ENCODE results near the gene TUBGCP3. TPM values are rescaled to one million over a fixed set of nuclear protein-coding genes. Genes with fewer than 3 reads are reported as not detected.

TUBGCP3 gene
- total RNA-seq, 1 experiment from 2014 or later: 49.9 TPM

DNA sequence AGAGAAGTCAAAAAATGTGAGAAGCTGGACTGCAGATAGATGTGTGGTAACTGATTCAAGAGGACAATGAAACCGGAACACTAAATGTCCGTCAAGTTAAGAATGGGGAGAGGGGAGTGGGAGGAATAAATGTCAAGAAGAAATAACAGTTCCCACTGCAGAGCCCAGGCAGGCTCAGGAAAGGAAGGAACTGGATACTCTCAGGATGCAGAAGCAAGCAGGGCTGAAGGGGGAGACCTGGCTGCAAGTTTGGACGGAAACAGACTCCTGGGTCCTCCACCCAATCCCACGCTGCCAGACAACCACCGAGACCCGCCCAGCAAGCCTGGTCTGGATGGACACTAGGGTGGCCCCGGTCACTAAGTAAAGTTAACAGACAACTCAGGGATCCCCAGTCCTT lies 18.1 kb downstream of the TUBGCP3 start:
- Histone ChIP-seq H3K4me1 (ENCODE audit: low read length) (peaks cover 40% of the 10 kb centered on the region), H3K27me3 (ENCODE audit: low read length) (no peaks in the 10 kb centered on the region), H3K4me2 (ENCODE audit: low read depth, low read length, poor library complexity, severe bottlenecking) (no peak overlapping the region), H3K36me3 (ENCODE audit: insufficient read depth, low read length) (peaks cover 36% of the 10 kb centered on the region), H3K79me2 (ENCODE audit: low read length) (peaks cover 100% of the 10 kb centered on the region), H3K9me2 (replicated peaks; ENCODE audit: insufficient read depth, low read length) (no peaks in the 10 kb centered on the region), H3K9me3 (ENCODE audit: low read length) (no peaks in the 10 kb centered on the region), H2AFZ (ENCODE audit: low read length) (no peak overlapping the region), H4K20me1 (ENCODE audit: insufficient read depth, low read depth, low read length) (peaks cover 4% of the 10 kb centered on the region; the same call in 1 of the 2 replicates), H3K4me3 (ENCODE audit: low read length) (no peak overlapping the region), H3K27ac (ENCODE audit: low read length) (no peak overlapping the region), H3K9ac (ENCODE audit: low read length) (no peak overlapping the region)
- DNase-seq: no peak

DNA sequence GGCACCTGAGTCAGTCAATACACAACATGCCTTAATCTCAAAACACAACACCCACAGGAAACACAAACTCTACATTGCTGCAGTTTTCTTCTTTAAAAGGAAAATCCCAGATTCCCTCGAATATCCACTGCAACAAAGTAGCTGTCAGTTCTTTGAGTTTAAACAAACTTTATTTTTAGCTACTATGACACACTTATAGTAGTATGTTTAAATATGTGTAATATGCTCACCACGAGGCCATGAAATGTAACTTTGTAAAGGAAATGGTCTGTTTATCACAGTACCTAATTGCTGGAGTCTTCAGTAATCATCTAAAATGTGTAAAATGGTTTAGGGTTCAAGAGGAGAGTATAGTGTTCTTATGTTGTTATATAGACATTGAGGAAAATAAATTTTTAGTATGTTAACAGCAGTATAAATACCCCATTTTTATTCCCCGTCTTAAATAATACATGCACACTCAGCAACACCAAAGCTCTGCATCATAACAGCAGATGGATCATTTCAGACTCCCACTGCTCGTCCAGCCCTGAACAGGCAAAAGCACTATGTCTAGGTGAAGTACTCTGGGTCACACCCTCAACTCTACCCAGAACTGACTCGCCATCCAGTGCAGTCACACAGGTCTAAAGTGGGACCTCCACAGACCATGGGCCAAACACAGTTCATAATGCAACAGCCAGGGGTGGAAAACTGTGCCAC lies 20.6 kb downstream of the TUBGCP3 start:
- Histone ChIP-seq H3K4me1 (ENCODE audit: low read length) (peaks cover 52% of the 10 kb centered on the region), H3K79me2 (ENCODE audit: low read length) (peaks cover 98% of the 10 kb centered on the region), H3K9me2 (replicated peaks; ENCODE audit: insufficient read depth, low read length) (no peaks in the 10 kb centered on the region), H3K27ac (ENCODE audit: low read length) (no peak overlapping the region), H4K20me1 (ENCODE audit: insufficient read depth, low read depth, low read length) (no peaks in the 10 kb centered on the region), H2AFZ (ENCODE audit: low read length) (no peak overlapping the region), H3K4me2 (ENCODE audit: low read depth, low read length, poor library complexity, severe bottlenecking) (no peak overlapping the region), H3K4me3 (ENCODE audit: low read length) (no peak overlapping the region), H3K9ac (ENCODE audit: low read length) (no peak overlapping the region), H3K9me3 (ENCODE audit: low read length) (no peaks in the 10 kb centered on the region), H3K36me3 (ENCODE audit: insufficient read depth, low read length) (peaks cover 39% of the 10 kb centered on the region), H3K27me3 (ENCODE audit: low read length) (no peaks in the 10 kb centered on the region)
- DNase-seq: no peak

DNA sequence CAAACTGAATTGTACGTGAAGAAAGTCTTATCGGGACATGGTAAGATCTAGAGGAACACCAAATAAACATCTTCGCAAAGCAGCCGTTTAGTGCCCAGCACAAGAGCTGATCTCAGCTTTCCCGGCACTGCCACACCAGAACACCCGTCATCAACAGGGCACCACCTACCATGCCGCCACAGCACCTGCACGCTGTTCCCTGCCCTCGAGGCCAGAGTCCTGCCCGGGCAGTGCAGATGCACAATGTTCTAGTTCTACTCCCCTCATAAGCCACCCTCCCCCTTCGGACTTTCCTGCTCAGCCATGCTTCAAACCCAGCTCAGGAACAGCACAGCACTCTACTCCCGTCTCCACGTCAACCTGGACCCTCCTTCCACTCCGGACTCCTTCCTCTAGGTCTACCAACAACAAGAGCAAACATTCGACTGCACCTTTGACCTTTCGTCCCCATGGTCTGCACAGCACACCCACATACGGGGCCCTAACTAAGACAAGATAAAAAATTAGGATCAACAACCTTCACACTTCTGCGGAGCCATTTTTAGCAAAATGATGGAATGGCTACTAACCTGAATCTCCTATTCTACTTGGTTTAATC lies 25.1 kb downstream of the TUBGCP3 start:
- H3K79me2 ChIP-seq (ENCODE audit: low read length): peaks cover 92% of the 10 kb centered on the region
- no peak overlapping the region for H2AFZ ChIP-seq (ENCODE audit: low read length)
- H4K20me1 ChIP-seq (ENCODE audit: insufficient read depth, low read depth, low read length): no peaks in the 10 kb centered on the region
- H3K4me2 ChIP-seq (ENCODE audit: low read depth, low read length, poor library complexity, severe bottlenecking): peak overlapping the region; percentile 60
- H3K4me1 ChIP-seq (ENCODE audit: low read length): peaks cover 50% of the 10 kb centered on the region
- no peak overlapping the region for H3K27ac ChIP-seq (ENCODE audit: low read length)
- H3K9me3 ChIP-seq (ENCODE audit: low read length): no peaks in the 10 kb centered on the region
- peaks cover 41% of the 10 kb centered on the region for H3K36me3 ChIP-seq (ENCODE audit: insufficient read depth, low read length)
- no peaks in the 10 kb centered on the region for H3K9me2 ChIP-seq (replicated peaks; ENCODE audit: insufficient read depth, low read length)
- no peak overlapping the region for H3K4me3 ChIP-seq (ENCODE audit: low read length)
- H3K27me3 ChIP-seq (ENCODE audit: low read length): no peaks in the 10 kb centered on the region
- H3K9ac ChIP-seq (ENCODE audit: low read length): no peak overlapping the region
- DNase-seq: no peak

DNA sequence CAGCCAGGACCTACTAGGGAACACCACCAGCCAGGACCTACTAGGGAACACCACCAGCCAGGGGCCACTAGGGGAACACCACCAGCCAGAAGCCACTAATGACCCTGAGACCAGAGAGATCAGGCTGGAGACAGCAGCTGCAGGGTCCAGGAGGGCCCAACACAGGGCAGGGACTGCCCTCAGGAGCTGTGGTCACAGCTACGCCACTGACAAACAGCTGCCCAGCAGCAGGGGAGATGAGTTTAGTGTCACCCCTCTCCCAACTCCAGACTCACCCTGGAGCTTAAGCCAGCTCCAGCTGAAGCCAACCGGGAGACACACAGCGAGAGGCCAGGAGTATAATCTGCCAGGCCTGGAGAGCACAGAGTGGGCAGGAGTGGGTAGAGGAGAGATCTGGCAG lies 25.7 kb downstream of the TUBGCP3 start:
- Histone ChIP-seq H3K4me1 (ENCODE audit: low read length) (peaks cover 46% of the 10 kb centered on the region), H3K27ac (ENCODE audit: low read length) (peak overlapping the region; percentile 59), H3K9me3 (ENCODE audit: low read length) (no peaks in the 10 kb centered on the region), H3K9ac (ENCODE audit: low read length) (peak overlapping the region; percentile 43; the same call in 1 of the 2 replicates), H3K4me3 (ENCODE audit: low read length) (peak overlapping the region; percentile 25; the same call in 1 of the 2 replicates), H4K20me1 (ENCODE audit: insufficient read depth, low read depth, low read length) (no peaks in the 10 kb centered on the region), H3K27me3 (ENCODE audit: low read length) (no peaks in the 10 kb centered on the region), H3K36me3 (ENCODE audit: insufficient read depth, low read length) (peaks cover 35% of the 10 kb centered on the region), H2AFZ (ENCODE audit: low read length) (no peak overlapping the region), H3K9me2 (replicated peaks; ENCODE audit: insufficient read depth, low read length) (no peaks in the 10 kb centered on the region), H3K79me2 (ENCODE audit: low read length) (peaks cover 92% of the 10 kb centered on the region), H3K4me2 (ENCODE audit: low read depth, low read length, poor library complexity, severe bottlenecking) (peak overlapping the region; percentile 60)
- no peak for DNase-seq

DNA sequence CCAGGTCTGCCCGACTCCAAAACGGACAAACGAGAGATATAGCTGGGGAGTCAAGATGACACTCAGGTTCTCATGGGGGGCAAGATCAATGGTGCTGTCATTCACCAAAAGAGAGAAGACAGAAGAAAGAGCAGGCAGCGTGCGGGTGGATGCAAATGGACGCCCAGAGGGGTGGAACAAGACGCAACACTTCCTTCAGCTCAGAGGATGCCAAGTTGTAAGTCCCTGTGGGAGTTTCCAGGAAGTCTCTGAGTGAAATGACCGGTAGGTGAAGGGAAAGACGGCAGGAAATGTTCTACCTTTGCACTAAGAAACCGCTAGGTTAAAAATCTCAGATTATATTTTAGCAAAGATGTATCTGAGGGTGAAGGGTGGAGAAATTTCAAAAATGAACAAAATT lies 26.5 kb downstream of the TUBGCP3 start:
- H3K4me1 ChIP-seq (ENCODE audit: low read length): peaks cover 38% of the 10 kb centered on the region
- peak overlapping the region; percentile 25; the same call in 1 of the 2 replicates for H3K4me3 ChIP-seq (ENCODE audit: low read length)
- H3K9me2 ChIP-seq (replicated peaks; ENCODE audit: insufficient read depth, low read length): no peaks in the 10 kb centered on the region
- H3K36me3 ChIP-seq (ENCODE audit: insufficient read depth, low read length): peaks cover 34% of the 10 kb centered on the region; the same call in 1 of the 2 replicates
- peak overlapping the region; percentile 59 for H3K27ac ChIP-seq (ENCODE audit: low read length)
- peak overlapping the region; percentile 43 for H3K9ac ChIP-seq (ENCODE audit: low read length)
- peak; percentile 71 for DNase-seq
- no peaks in the 10 kb centered on the region for H3K27me3 ChIP-seq (ENCODE audit: low read length)
- H3K9me3 ChIP-seq (ENCODE audit: low read length): no peaks in the 10 kb centered on the region
- peak overlapping the region; percentile 60 for H3K4me2 ChIP-seq (ENCODE audit: low read depth, low read length, poor library complexity, severe bottlenecking)
- H4K20me1 ChIP-seq (ENCODE audit: insufficient read depth, low read depth, low read length): no peaks in the 10 kb centered on the region
- H3K79me2 ChIP-seq (ENCODE audit: low read length): peaks cover 90% of the 10 kb centered on the region
- H2AFZ ChIP-seq (ENCODE audit: low read length): no peak overlapping the region

DNA sequence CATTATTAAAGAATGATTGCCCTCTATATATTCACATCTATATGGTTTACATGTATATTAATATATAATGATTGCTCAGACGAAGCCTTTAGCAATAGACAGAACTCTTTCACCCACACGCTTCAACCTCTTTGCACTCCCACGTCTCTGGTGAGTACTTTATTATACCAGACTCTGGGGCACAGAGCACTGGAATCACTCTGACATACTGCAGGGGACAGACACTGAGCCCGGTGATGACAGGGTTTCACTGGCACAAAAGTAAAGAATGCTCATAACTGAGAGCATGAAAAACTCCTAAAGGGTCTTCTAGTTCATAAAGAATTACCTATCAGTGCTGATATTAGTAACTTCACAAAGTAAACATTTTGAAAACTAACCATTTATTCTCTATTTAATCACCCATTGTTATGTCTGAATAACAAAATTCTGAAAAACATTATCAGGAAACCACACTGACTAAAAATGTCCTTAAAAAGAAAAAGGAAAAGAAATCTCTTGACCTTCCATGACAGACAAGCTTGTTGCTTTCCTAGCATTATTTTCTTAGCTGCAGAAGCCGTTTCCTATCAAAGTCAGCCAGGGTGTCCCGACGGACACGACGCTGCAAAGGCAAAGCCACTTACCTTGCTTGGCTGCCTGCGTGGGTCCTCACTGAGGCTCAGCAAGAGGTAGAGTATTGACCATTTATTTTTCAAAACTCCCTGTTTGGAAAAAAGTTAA lies 29.1 kb downstream of the TUBGCP3 start:
- no peak overlapping the region for H3K27ac ChIP-seq (ENCODE audit: low read length)
- peaks cover 43% of the 10 kb centered on the region for H3K36me3 ChIP-seq (ENCODE audit: insufficient read depth, low read length)
- no peak overlapping the region for H3K4me3 ChIP-seq (ENCODE audit: low read length)
- H2AFZ ChIP-seq (ENCODE audit: low read length): no peak overlapping the region
- no peak overlapping the region for H3K9ac ChIP-seq (ENCODE audit: low read length)
- H4K20me1 ChIP-seq (ENCODE audit: insufficient read depth, low read depth, low read length): no peaks in the 10 kb centered on the region
- H3K79me2 ChIP-seq (ENCODE audit: low read length): peaks cover 82% of the 10 kb centered on the region
- H3K4me1 ChIP-seq (ENCODE audit: low read length): peaks cover 29% of the 10 kb centered on the region
- H3K9me3 ChIP-seq (ENCODE audit: low read length): no peaks in the 10 kb centered on the region
- H3K9me2 ChIP-seq (replicated peaks; ENCODE audit: insufficient read depth, low read length): no peaks in the 10 kb centered on the region
- DNase-seq: no peak
- H3K27me3 ChIP-seq (ENCODE audit: low read length): no peaks in the 10 kb centered on the region
- no peak overlapping the region for H3K4me2 ChIP-seq (ENCODE audit: low read depth, low read length, poor library complexity, severe bottlenecking)

DNA sequence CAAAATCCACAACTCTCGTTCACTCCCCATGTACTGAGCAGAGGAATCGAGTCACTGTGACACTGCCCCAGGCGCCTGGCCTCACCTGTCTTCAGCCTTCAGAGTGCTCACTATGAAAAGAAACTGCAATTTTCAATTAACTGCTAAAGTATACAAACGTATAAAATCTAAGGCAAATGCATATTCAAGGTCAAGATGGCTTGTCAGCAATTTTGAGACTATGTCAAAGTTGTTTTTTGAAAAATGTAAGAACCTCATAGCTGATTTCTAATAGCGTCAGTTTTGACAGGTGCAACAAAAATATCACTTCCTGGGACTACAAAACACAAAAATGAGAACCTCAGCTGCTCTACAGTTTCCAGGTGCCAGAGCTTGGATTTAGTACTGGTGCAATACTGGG lies 31.4 kb downstream of the TUBGCP3 start:
- H3K27ac ChIP-seq (ENCODE audit: low read length): no peak overlapping the region
- H3K79me2 ChIP-seq (ENCODE audit: low read length): peaks cover 72% of the 10 kb centered on the region
- peaks cover 58% of the 10 kb centered on the region for H3K36me3 ChIP-seq (ENCODE audit: insufficient read depth, low read length)
- H3K4me2 ChIP-seq (ENCODE audit: low read depth, low read length, poor library complexity, severe bottlenecking): no peak overlapping the region
- H3K4me3 ChIP-seq (ENCODE audit: low read length): no peak overlapping the region
- H3K9me3 ChIP-seq (ENCODE audit: low read length): no peaks in the 10 kb centered on the region
- no peak overlapping the region for H3K9ac ChIP-seq (ENCODE audit: low read length)
- peaks cover 11% of the 10 kb centered on the region for H3K4me1 ChIP-seq (ENCODE audit: low read length)
- H2AFZ ChIP-seq (ENCODE audit: low read length): no peak overlapping the region
- no peaks in the 10 kb centered on the region for H3K9me2 ChIP-seq (replicated peaks; ENCODE audit: insufficient read depth, low read length)
- H4K20me1 ChIP-seq (ENCODE audit: insufficient read depth, low read depth, low read length): no peaks in the 10 kb centered on the region
- DNase-seq: no peak
- no peaks in the 10 kb centered on the region for H3K27me3 ChIP-seq (ENCODE audit: low read length)

DNA sequence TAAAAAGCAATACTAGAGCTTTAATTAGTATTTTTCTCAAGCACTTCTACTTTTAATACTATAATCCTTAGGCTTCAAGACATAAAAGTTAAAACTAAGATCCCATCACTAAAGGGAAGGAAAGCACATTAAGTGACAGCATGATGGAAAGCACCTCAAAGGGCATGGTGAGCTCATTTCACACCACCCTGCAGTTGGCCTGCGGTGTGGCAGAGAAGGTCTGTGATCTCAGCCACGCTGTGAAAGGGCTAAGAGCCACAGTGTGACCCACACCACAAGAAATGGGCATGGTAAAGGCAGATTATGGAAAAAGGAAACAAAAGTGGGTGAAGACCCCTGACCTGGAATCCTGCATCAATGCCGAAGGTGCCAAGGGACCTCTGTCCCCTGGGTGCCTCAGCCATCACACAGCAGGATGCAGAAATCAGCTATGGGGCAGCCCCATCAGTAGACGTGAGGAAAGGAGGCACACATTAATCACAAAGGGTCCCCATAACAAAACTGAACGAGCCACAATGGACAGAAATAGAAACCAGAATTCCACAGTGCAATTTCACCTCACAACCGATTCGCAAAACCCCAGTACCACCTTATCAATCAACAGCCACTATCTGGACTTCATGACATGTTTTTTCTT lies 33.6 kb downstream of the TUBGCP3 start:
- Histone ChIP-seq H3K36me3 (ENCODE audit: insufficient read depth, low read length) (peaks cover 64% of the 10 kb centered on the region), H3K4me3 (ENCODE audit: low read length) (no peak overlapping the region)

More for the DNA sequence above, 33.6 kb downstream of the TUBGCP3 start:
- Histone ChIP-seq H3K79me2 (ENCODE audit: low read length) (peaks cover 60% of the 10 kb centered on the region), H3K27ac (ENCODE audit: low read length) (no peak overlapping the region), H3K9ac (ENCODE audit: low read length) (no peak overlapping the region), H4K20me1 (ENCODE audit: insufficient read depth, low read depth, low read length) (no peaks in the 10 kb centered on the region), H2AFZ (ENCODE audit: low read length) (no peak overlapping the region), H3K4me2 (ENCODE audit: low read depth, low read length, poor library complexity, severe bottlenecking) (no peak overlapping the region), H3K4me1 (ENCODE audit: low read length) (no peaks in the 10 kb centered on the region), H3K9me2 (replicated peaks; ENCODE audit: insufficient read depth, low read length) (no peaks in the 10 kb centered on the region), H3K9me3 (ENCODE audit: low read length) (no peaks in the 10 kb centered on the region), H3K27me3 (ENCODE audit: low read length) (no peaks in the 10 kb centered on the region)
- no peak for DNase-seq
